Epithelial cell of proximal tubule (primary cell): ENCODE results near the gene F13A1. TPM values are rescaled to one million over a fixed set of nuclear protein-coding genes. Genes with fewer than 3 reads are reported as not detected.

Experiments
- DNase-seq: peaks from one replicate; pipeline ENCODE4 v3.0.0-alpha.2; 2011; ENCODE audit warnings: low read depth
- H3K4me3 ChIP-seq: 2 replicates; pipeline ENCODE4 v1.5.1; 2011; ENCODE audit warnings: low read depth, mild to moderate bottlenecking, low read length
- total RNA-seq: library from RNA; depleted of rRNA; stranded (reverse); fragments of >200 nt; gene quantifications from 2 replicates; pipeline ENCODE4 v1.2.3, GENCODE V29; 2015
- TF ChIP-seq, protein P1 (sequence below): conservative IDR thresholded peaks from 2 replicates; pipeline ENCODE4 v1.5.1; 2012; ENCODE audit warnings: low read depth, mild to moderate bottlenecking, low read length

Gene F13A1
- total RNA-seq, 1 donor from 2014 or later, result 5.4 TPM

DNA sequence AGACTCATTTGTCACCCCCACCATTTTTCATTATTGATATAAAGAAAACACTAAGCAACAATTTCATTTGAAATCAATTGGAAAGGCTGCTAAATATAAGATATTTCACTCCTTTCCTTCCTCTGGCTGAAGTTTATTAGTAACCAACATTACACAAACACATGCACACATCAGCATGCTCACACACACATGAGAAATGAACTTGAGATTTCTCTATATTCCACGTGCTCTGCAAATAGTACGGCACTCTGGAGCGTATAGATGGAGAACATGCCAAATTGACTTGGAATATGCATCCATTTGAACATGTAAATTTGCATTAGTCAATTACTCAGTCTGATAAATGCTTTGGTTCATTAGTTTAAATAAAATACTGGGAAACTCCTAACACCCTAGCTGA is 37.1 kb upstream of the F13A1 start:
- no peak overlapping the region for H3K4me3 ChIP-seq
- DNase-seq, result no peak
- TF ChIP-seq, protein P1, sequence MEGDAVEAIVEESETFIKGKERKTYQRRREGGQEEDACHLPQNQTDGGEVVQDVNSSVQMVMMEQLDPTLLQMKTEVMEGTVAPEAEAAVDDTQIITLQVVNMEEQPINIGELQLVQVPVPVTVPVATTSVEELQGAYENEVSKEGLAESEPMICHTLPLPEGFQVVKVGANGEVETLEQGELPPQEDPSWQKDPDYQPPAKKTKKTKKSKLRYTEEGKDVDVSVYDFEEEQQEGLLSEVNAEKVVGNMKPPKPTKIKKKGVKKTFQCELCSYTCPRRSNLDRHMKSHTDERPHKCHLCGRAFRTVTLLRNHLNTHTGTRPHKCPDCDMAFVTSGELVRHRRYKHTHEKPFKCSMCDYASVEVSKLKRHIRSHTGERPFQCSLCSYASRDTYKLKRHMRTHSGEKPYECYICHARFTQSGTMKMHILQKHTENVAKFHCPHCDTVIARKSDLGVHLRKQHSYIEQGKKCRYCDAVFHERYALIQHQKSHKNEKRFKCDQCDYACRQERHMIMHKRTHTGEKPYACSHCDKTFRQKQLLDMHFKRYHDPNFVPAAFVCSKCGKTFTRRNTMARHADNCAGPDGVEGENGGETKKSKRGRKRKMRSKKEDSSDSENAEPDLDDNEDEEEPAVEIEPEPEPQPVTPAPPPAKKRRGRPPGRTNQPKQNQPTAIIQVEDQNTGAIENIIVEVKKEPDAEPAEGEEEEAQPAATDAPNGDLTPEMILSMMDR, result no peak

DNA sequence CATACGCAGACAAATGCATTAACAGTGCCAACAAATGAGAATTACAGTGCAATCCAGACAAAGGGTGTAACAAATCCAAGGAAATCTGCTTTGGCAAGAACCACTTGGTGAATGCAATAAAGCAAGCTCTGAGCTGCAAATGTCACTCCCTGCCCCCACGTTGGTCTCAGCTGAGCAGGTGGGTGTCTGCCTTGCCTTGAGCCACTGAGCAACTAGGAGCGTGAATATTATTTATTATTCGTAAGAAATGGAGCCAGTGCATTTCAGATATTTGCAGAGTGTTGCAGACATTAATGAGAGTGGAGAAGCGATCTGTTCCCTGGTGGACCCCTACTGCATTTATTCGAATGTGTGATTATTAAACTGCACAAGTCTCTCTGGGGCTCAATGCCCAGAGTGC is 36.6 kb upstream of the F13A1 start:
- TF ChIP-seq, protein P1, result no peak
- DNase-seq, result no peak
- H3K4me3 ChIP-seq, result no peak overlapping the region

DNA sequence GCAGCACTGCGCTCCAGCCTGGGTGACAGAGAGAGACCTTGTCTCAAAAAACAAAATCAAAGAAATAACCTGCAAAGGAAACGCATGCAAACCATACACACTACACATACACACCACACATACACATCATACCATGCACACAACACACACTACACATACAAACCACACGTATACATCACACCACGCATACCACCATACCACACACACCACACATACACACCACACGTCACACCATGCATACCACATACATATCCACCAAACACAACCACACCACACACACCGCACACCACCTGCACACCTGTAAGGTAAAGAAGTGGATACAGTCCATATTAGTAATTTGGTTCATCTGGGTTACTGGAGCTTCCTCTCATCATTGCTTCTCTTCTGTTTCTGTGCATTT is 32.3 kb upstream of the F13A1 start:
- no peak overlapping the region for H3K4me3 ChIP-seq
- TF ChIP-seq, protein P1, result no peak
- DNase-seq, result no peak

DNA sequence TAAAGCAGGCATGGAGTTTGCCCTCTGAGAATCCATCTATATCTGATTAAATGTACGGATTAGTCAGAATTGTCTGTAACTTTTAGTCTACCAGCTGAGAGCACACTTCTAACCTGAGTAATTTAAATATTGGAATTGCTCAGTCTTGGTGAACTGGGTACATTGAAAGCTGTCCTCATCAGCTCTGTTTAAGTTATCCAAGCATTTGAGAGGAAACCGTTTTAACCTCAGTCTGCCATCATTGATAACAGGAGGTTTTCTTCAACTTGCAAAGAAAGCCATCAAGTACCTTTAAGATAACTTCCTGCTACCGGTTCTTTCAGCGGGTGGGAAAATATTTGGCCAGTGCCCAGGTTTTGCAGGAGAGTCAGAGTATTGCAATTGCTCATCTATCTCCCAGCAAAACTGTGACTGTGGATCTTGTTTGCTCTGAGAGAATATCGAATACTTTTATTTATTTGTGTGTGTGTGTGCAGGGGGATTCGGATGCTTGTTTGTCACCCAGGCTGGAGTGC is 31.1 kb upstream of the F13A1 start:
- TF ChIP-seq, protein P1, result no peak
- H3K4me3 ChIP-seq, result no peak overlapping the region
- no peak for DNase-seq

DNA sequence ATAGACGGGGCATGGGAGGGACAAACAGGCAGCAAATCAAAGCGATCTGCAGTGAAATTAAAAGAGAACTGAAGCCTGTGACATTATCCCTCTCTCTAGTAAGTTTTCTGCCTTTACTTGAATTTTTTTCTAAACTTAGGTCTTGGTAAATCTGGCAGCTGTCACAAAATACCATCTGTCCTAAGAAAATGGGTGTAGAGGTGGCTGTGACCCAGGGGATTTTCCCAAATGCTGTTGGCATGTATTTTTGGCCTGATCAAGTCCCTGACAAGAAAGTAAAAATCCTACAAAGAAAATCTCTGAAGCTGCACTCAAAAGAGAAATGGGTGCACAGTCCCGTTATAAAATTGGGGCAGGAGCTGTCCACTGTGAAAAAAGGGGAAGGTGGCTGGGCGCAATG is 30.2 kb upstream of the F13A1 start:
- DNase-seq, result no peak
- H3K4me3 ChIP-seq, result no peak overlapping the region
- TF ChIP-seq, protein P1, result no peak

DNA sequence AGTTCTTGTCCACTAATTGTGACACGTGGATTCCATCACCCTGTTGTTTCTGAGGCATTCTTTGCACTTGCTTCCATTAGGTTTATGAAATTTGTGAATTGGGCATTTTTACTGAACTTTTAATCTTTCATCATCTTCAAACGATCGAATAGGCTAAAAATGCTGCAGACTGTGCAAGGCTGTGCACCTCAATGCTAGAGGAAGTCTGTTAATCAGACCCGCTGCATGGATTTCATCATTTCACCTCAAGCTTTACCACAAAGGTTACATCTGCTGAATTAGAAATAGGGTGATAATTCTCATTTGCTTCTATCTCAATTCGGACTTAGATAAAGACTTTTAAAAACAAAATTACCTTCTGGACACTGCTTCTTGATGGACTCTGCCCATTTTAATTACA is 27.8 kb upstream of the F13A1 start:
- DNase-seq, result no peak
- no peak overlapping the region for H3K4me3 ChIP-seq
- TF ChIP-seq, protein P1, result no peak

DNA sequence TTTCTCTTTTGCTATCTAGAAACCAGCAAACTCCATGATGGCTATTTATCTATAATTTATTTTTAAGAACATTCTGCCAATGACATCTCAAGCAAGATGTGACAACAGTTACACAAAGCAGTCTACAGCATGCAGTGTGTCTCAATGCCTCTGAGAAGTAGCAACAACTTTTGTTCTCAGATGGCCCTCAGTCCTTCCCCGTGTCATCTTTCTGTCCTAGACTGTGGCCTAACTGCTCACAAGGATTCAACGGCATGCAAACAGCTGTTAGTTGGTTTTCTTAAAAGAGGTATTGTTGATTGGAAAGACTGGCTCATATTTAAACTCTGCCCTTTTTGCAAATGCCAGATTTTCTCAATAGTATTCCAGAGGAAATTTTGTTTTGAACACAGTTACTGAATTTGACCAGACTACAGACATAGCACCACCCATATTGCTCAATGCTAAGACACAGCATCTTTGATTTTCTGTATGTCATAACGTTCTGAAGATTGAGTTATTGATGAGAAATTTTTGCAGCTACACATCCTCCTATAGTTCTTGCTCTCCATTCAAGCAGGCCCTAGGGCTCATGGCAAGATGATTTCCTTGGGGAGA is 26.1 kb upstream of the F13A1 start:
- no peak for DNase-seq
- TF ChIP-seq, protein P1, result no peak
- no peak overlapping the region for H3K4me3 ChIP-seq
